MM.1S (cell line): ENCODE measurements around the gene CMTR1.

Source experiments
- CTCF ChIP-seq: fragments of 300-600 bp; sonication (generic); IDR thresholded peaks from 2 replicates; pipeline ENCODE4 v1.5.1; 2016; ENCODE audit warnings: antibody characterized with exemption, low read length, mixed read lengths
- EZH2 ChIP-seq: fragments of 300-600 bp; sonication (generic); optimal IDR thresholded peaks from 2 replicates; pipeline ENCODE3; 2017; ENCODE audit warnings: low read depth, mild to moderate bottlenecking, antibody characterized with exemption, low read length, mixed read lengths

DNA sequence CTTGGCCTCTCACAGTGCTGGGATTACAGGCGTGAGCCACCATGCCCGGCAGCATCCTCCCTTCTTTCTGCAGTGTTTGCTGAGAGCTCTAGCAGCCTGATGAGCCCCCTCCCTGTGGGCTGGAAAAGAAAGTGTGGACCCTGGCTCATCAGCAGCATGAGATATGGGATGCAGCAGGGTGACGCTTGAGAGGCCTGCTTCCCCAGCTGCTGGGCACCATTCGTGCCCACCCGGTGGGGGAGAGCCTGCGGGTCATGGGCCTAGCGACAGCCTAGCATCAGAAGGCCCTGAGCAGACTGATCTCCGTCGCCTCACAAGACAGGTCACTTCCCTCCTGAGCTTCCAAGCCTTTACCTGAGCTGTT, 82.7 kb downstream of the CMTR1 start:
- TF ChIP-seq CTCF, result no peak
- no peak for TF ChIP-seq EZH2
